CD14-positive monocyte (primary cell): ENCODE measurements around the gene TTC7B. TPM values are rescaled to one million over a fixed set of nuclear protein-coding genes. Genes with fewer than 3 reads are reported as not detected.

Source experiments
- DNase-seq, 3 donors: peaks; one replicate each; pipeline ENCODE4 v3.0.0-alpha.2; 2011 to 2022
- H2AFZ ChIP-seq: 2 replicates; pipeline ENCODE4 v1.6.0; 2012; ENCODE audit warnings: mild to moderate bottlenecking, low read depth, low read length, inconsistent platforms; ENCODE audit not compliant: insufficient read depth, poor library complexity, severe bottlenecking
- H3K27ac ChIP-seq, 2 donors: 1 replicate in 1 of 2; 2 replicates in 1 of 2; pipeline ENCODE4 v1.5.1; 2012 to 2013; ENCODE audit warnings: low read length in 2 of 2, control low read depth in 1 of 2, inconsistent platforms in 1 of 2, low read depth in 1 of 2, mild to moderate bottlenecking in 1 of 2
- H3K27me3 ChIP-seq, 2 donors: one replicate each; pipeline versions ENCODE4 v1.6.0 to v1.6.1; 2011 to 2013; ENCODE audit warnings: low read length in 2 of 2; ENCODE audit not compliant: control insufficient read depth in 2 of 2, insufficient read depth in 2 of 2
- H3K36me3 ChIP-seq, 2 donors: replicated peaks in 1 of 2; 1 replicate in 1 of 2; 2 replicates in 1 of 2; pipeline versions ENCODE4 v1.5.1 to v1.6.1; 2012 to 2013; ENCODE audit warnings: low read length in 2 of 2, control low read depth in 1 of 2, inconsistent platforms in 1 of 2, mild to moderate bottlenecking in 1 of 2; ENCODE audit not compliant: insufficient read depth in 2 of 2, control insufficient read depth in 1 of 2
- H3K4me1 ChIP-seq, 2 donors: 1 replicate in 1 of 2; 2 replicates in 1 of 2; pipeline versions ENCODE4 v1.5.1 to v1.6.1; 2012 to 2013; ENCODE audit warnings: low read length in 2 of 2, control low read depth in 1 of 2, inconsistent platforms in 1 of 2, mild to moderate bottlenecking in 1 of 2, moderate library complexity in 1 of 2; ENCODE audit not compliant: insufficient read depth in 2 of 2, control insufficient read depth in 1 of 2
- H3K4me2 ChIP-seq: replicated peaks from 2 replicates; pipeline ENCODE3; 2012; ENCODE audit warnings: low read length, moderate library complexity, mild to moderate bottlenecking; ENCODE audit not compliant: poor library complexity, severe bottlenecking; ENCODE audit errors: extremely low read depth
- H3K4me3 ChIP-seq, 3 experiments: fragments of 200-600 bp in 1 of 3; sonication (generic) in 1 of 3; replicated peaks in 1 of 3; 1 replicate in 2 of 3; 2 replicates in 1 of 3; pipeline ENCODE4 v1.5.1; 2011 to 2013; ENCODE audit warnings: low read length in 3 of 3, mild to moderate bottlenecking in 3 of 3, control low read depth in 2 of 3, low read depth in 2 of 3, inconsistent platforms in 1 of 3, moderate library complexity in 1 of 3
- H3K79me2 ChIP-seq: 2 replicates; pipeline ENCODE4 v1.6.0; 2012; ENCODE audit warnings: mild to moderate bottlenecking, control low read depth, inconsistent platforms, low read length, moderate library complexity; ENCODE audit not compliant: insufficient read depth
- H3K9ac ChIP-seq: 2 replicates; pipeline ENCODE4 v1.6.0; 2017; ENCODE audit warnings: low read length, mild to moderate bottlenecking; ENCODE audit not compliant: insufficient read depth, poor library complexity, severe bottlenecking
- H3K9me3 ChIP-seq, 2 donors: replicated peaks in 1 of 2; 1 replicate in 1 of 2; 2 replicates in 1 of 2; pipeline versions ENCODE4 v1.5.1 to v1.6.1; 2012 to 2013; ENCODE audit warnings: low read length in 2 of 2, control low read depth in 1 of 2; ENCODE audit not compliant: control insufficient read depth in 1 of 2, insufficient read depth in 1 of 2
- H4K20me1 ChIP-seq: 2 replicates; pipeline ENCODE4 v1.6.0; 2012; ENCODE audit warnings: mild to moderate bottlenecking, low read length, control low read depth, moderate library complexity; ENCODE audit not compliant: insufficient read depth
- H3K27ac Mint-ChIP-seq, 7 donors: one replicate each; pipeline ENCODE4 v1.8.0; 2020; ENCODE audit warnings: mild to moderate bottlenecking in 7 of 7, mixed read lengths in 7 of 7, moderate library complexity in 6 of 7, inconsistent platforms in 2 of 7
- H3K27me3 Mint-ChIP-seq, 3 donors: one replicate each; pipeline ENCODE4 v1.8.0; 2021 to 2022; ENCODE audit warnings: low read depth in 3 of 3, mild to moderate bottlenecking in 3 of 3, mixed read lengths in 3 of 3, moderate library complexity in 3 of 3, inconsistent platforms in 1 of 3
- H3K36me3 Mint-ChIP-seq, 2 donors: one replicate each; pipeline ENCODE4 v1.8.0; 2020; ENCODE audit warnings: mixed read lengths in 2 of 2, inconsistent platforms in 1 of 2, mild to moderate bottlenecking in 1 of 2
- H3K4me1 Mint-ChIP-seq: one replicate; pipeline ENCODE4 v1.8.0; 2020; ENCODE audit warnings: mild to moderate bottlenecking, mixed read lengths
- H3K4me3 Mint-ChIP-seq, 2 donors: one replicate each; pipeline ENCODE4 v1.8.0; 2020; ENCODE audit warnings: mild to moderate bottlenecking in 2 of 2, mixed read lengths in 2 of 2, moderate library complexity in 1 of 2
- H3K9me3 Mint-ChIP-seq, 7 donors: one replicate each; pipeline ENCODE4 v1.8.0; 2020 to 2022; ENCODE audit warnings: mixed read lengths in 7 of 7, mild to moderate bottlenecking in 6 of 7, moderate library complexity in 6 of 7, inconsistent platforms in 2 of 7
- WGBS: methylation state at CpG from one replicate; pipeline ENCODE4 v1.1.5; 2013; ENCODE audit warnings: missing lambda C conversion rate; ENCODE audit not compliant: insufficient coverage; 5-methylcytosine and 5-hydroxymethylcytosine counted together
- intact Hi-C, 2 donors: fragments of 100-400 bp; cut with micrococcal nuclease; formaldehyde crosslinking; loops; one replicate each; pipeline versions ENCODE4 v1.15.0 to v1.15.1; 2023
- polyA plus RNA-seq, 3 donors: library from polyadenylated mRNA; depleted of rRNA in 1 of 3; unstranded in 2 of 3; stranded (reverse) in 1 of 3; fragments of 300-500 nt in 2 of 3; fragments of >200 nt in 1 of 3; fragmentation: Illumina TruSeq in 2 of 3; gene quantifications; 1 replicate in 2 of 3; 2 replicates in 1 of 3; pipeline ENCODE4 v1.2.3, GENCODE V29; 2012 to 2021
- TF ChIP-seq, protein P1 (sequence below): fragments of 200-600 bp; IDR thresholded peaks from one replicate; pipeline ENCODE4 v1.8.0; 2022; ENCODE audit warnings: antibody characterized with exemption, mild to moderate bottlenecking

The TTC7B gene
- polyA plus RNA-seq, 3 donors: 0.87 to 2.6 (median 1.2) TPM

DNA sequence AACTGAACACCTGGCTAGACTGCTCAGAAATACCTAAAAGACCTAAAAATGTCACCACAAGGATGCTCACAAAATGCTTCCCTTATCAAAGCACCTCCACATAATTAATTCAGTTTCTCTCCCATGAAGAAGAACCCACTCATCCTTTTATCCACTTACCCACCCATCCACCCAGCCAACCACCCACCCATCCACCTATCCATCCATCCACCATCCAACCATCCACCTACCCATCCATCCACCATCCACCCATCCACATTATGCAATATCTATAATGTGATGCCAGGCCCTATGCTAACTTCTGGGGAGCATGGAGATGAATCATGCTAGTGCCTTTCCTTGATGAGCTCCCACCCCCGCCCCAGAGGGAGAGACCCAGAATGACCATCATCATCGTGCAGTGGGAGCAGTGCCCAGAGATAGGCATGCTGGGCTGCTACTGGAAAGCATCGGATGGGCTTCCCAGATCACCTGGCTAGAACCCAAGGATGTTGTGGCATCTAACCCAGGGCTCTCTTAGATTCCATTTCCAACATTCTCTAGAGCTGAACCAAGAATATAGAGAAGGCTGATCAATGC is 166.6 kb downstream of the TTC7B start:
- peaks cover 0 to 11% of the 10 kb centered on the region in 2 donors for H3K36me3 Mint-ChIP-seq
- H3K4me1 Mint-ChIP-seq: peaks cover 45% of the 10 kb centered on the region
- no peak overlapping the region for H3K4me3 ChIP-seq
- H3K9ac ChIP-seq: no peak overlapping the region
- peaks cover 0 to 2% (median 2%) of the 10 kb centered on the region in 3 donors for H3K27me3 Mint-ChIP-seq
- H3K4me2 ChIP-seq: no peak overlapping the region
- intact Hi-C loops: loop anchor here in 1 of 2 donors (10.0 kb wide), 1 partner anchor 45 kb away; no protein-coding TSS in a partner anchor
- no peaks in the 10 kb centered on the region for H3K9me3 ChIP-seq
- peaks cover 27 to 50% of the 10 kb centered on the region in 2 donors for H3K4me1 ChIP-seq
- no peak overlapping the region for H2AFZ ChIP-seq
- no peaks in the 10 kb centered on the region for H3K27me3 ChIP-seq
- WGBS: 95% methylated on average over 3 of the region's 3 CpGs
- no peaks in the 10 kb centered on the region for H3K36me3 ChIP-seq
- no peaks in the 10 kb centered on the region for H3K9me3 Mint-ChIP-seq
- H4K20me1 ChIP-seq: no peaks in the 10 kb centered on the region
- no peak for DNase-seq
- peak overlapping the region in 1 of 7 donors; percentile 25 for H3K27ac Mint-ChIP-seq
- TF ChIP-seq, protein P1, sequence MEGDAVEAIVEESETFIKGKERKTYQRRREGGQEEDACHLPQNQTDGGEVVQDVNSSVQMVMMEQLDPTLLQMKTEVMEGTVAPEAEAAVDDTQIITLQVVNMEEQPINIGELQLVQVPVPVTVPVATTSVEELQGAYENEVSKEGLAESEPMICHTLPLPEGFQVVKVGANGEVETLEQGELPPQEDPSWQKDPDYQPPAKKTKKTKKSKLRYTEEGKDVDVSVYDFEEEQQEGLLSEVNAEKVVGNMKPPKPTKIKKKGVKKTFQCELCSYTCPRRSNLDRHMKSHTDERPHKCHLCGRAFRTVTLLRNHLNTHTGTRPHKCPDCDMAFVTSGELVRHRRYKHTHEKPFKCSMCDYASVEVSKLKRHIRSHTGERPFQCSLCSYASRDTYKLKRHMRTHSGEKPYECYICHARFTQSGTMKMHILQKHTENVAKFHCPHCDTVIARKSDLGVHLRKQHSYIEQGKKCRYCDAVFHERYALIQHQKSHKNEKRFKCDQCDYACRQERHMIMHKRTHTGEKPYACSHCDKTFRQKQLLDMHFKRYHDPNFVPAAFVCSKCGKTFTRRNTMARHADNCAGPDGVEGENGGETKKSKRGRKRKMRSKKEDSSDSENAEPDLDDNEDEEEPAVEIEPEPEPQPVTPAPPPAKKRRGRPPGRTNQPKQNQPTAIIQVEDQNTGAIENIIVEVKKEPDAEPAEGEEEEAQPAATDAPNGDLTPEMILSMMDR: no peak
- no peaks in the 10 kb centered on the region for H3K79me2 ChIP-seq
- H3K4me3 Mint-ChIP-seq: no peak overlapping the region
- no peak overlapping the region for H3K27ac ChIP-seq

DNA sequence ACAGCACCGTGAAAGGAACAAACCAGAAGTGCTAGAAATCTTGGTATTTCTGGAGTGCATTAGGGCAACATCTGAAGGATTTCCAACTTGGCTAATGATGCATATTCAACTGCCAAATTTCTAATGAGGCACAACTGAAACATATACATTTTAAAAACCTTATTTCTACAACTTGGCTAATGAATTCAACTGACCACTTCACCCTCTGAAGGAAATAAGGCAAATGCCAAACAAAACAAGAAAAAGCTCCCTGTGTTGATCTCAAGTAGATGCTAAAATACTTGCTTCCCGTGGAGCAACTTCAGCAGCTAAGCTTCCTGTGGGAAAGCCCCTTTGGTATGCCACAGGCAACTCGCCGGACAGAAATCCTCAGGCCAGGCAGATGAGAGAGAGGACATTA is 167.1 kb downstream of the TTC7B start:
- Mint-ChIP-seq H3K9me3 (no peaks in the 10 kb centered on the region), H3K36me3 (peaks cover 0 to 11% of the 10 kb centered on the region in 2 donors), H3K4me3 (no peak overlapping the region), H3K4me1 (peaks cover 50% of the 10 kb centered on the region), H3K27ac (peak overlapping the region in 1 of 7 donors; percentile 25), H3K27me3 (peaks cover 0 to 2% (median 2%) of the 10 kb centered on the region in 3 donors)
- Histone ChIP-seq H3K4me1 (peaks cover 33 to 51% of the 10 kb centered on the region in 2 donors), H3K9ac (no peak overlapping the region), H3K27ac (no peak overlapping the region), H3K36me3 (no peaks in the 10 kb centered on the region), H2AFZ (no peak overlapping the region), H3K27me3 (no peaks in the 10 kb centered on the region), H3K4me3 (no peak overlapping the region), H3K4me2 (no peak overlapping the region), H3K9me3 (no peaks in the 10 kb centered on the region), H4K20me1 (no peaks in the 10 kb centered on the region), H3K79me2 (no peaks in the 10 kb centered on the region)
- intact Hi-C loops: no loop called here
- whole genome bisulfite sequencing: 94% methylated on average over 3 of the region's 4 CpGs
- no peak for DNase-seq
- TF ChIP-seq, protein P1: no peak
